CD14-positive monocyte (primary cell): ENCODE data around the gene ANKRD22. TPM values are rescaled to one million over a fixed set of nuclear protein-coding genes. Genes with fewer than 3 reads are reported as not detected.

Source experiments
- DNase-seq, 3 donors: peaks; one replicate each; pipeline ENCODE4 v3.0.0-alpha.2; 2011 to 2022
- H2AFZ ChIP-seq: 2 replicates; pipeline ENCODE4 v1.6.0; 2012; ENCODE audit warnings: mild to moderate bottlenecking, low read depth, low read length, inconsistent platforms; ENCODE audit not compliant: insufficient read depth, poor library complexity, severe bottlenecking
- H3K27ac ChIP-seq, 2 donors: 1 replicate in 1 of 2; 2 replicates in 1 of 2; pipeline ENCODE4 v1.5.1; 2012 to 2013; ENCODE audit warnings: low read length in 2 of 2, control low read depth in 1 of 2, inconsistent platforms in 1 of 2, low read depth in 1 of 2, mild to moderate bottlenecking in 1 of 2
- H3K27me3 ChIP-seq, 2 donors: one replicate each; pipeline versions ENCODE4 v1.6.0 to v1.6.1; 2011 to 2013; ENCODE audit warnings: low read length in 2 of 2; ENCODE audit not compliant: control insufficient read depth in 2 of 2, insufficient read depth in 2 of 2
- H3K36me3 ChIP-seq, 2 donors: replicated peaks in 1 of 2; 1 replicate in 1 of 2; 2 replicates in 1 of 2; pipeline versions ENCODE4 v1.5.1 to v1.6.1; 2012 to 2013; ENCODE audit warnings: low read length in 2 of 2, control low read depth in 1 of 2, inconsistent platforms in 1 of 2, mild to moderate bottlenecking in 1 of 2; ENCODE audit not compliant: insufficient read depth in 2 of 2, control insufficient read depth in 1 of 2
- H3K4me1 ChIP-seq, 2 donors: 1 replicate in 1 of 2; 2 replicates in 1 of 2; pipeline versions ENCODE4 v1.5.1 to v1.6.1; 2012 to 2013; ENCODE audit warnings: low read length in 2 of 2, control low read depth in 1 of 2, inconsistent platforms in 1 of 2, mild to moderate bottlenecking in 1 of 2, moderate library complexity in 1 of 2; ENCODE audit not compliant: insufficient read depth in 2 of 2, control insufficient read depth in 1 of 2
- H3K4me2 ChIP-seq: replicated peaks from 2 replicates; pipeline ENCODE3; 2012; ENCODE audit warnings: low read length, moderate library complexity, mild to moderate bottlenecking; ENCODE audit not compliant: poor library complexity, severe bottlenecking; ENCODE audit errors: extremely low read depth
- H3K4me3 ChIP-seq, 3 experiments: fragments of 200-600 bp in 1 of 3; sonication (generic) in 1 of 3; replicated peaks in 1 of 3; 1 replicate in 2 of 3; 2 replicates in 1 of 3; pipeline ENCODE4 v1.5.1; 2011 to 2013; ENCODE audit warnings: low read length in 3 of 3, mild to moderate bottlenecking in 3 of 3, control low read depth in 2 of 3, low read depth in 2 of 3, inconsistent platforms in 1 of 3, moderate library complexity in 1 of 3
- H3K79me2 ChIP-seq: 2 replicates; pipeline ENCODE4 v1.6.0; 2012; ENCODE audit warnings: mild to moderate bottlenecking, control low read depth, inconsistent platforms, low read length, moderate library complexity; ENCODE audit not compliant: insufficient read depth
- H3K9ac ChIP-seq: 2 replicates; pipeline ENCODE4 v1.6.0; 2017; ENCODE audit warnings: low read length, mild to moderate bottlenecking; ENCODE audit not compliant: insufficient read depth, poor library complexity, severe bottlenecking
- H3K9me3 ChIP-seq, 2 donors: replicated peaks in 1 of 2; 1 replicate in 1 of 2; 2 replicates in 1 of 2; pipeline versions ENCODE4 v1.5.1 to v1.6.1; 2012 to 2013; ENCODE audit warnings: low read length in 2 of 2, control low read depth in 1 of 2; ENCODE audit not compliant: control insufficient read depth in 1 of 2, insufficient read depth in 1 of 2
- H4K20me1 ChIP-seq: 2 replicates; pipeline ENCODE4 v1.6.0; 2012; ENCODE audit warnings: mild to moderate bottlenecking, low read length, control low read depth, moderate library complexity; ENCODE audit not compliant: insufficient read depth
- H3K27ac Mint-ChIP-seq, 7 donors: one replicate each; pipeline ENCODE4 v1.8.0; 2020; ENCODE audit warnings: mild to moderate bottlenecking in 7 of 7, mixed read lengths in 7 of 7, moderate library complexity in 6 of 7, inconsistent platforms in 2 of 7
- H3K27me3 Mint-ChIP-seq, 3 donors: one replicate each; pipeline ENCODE4 v1.8.0; 2021 to 2022; ENCODE audit warnings: low read depth in 3 of 3, mild to moderate bottlenecking in 3 of 3, mixed read lengths in 3 of 3, moderate library complexity in 3 of 3, inconsistent platforms in 1 of 3
- H3K36me3 Mint-ChIP-seq, 2 donors: one replicate each; pipeline ENCODE4 v1.8.0; 2020; ENCODE audit warnings: mixed read lengths in 2 of 2, inconsistent platforms in 1 of 2, mild to moderate bottlenecking in 1 of 2
- H3K4me1 Mint-ChIP-seq: one replicate; pipeline ENCODE4 v1.8.0; 2020; ENCODE audit warnings: mild to moderate bottlenecking, mixed read lengths
- H3K4me3 Mint-ChIP-seq, 2 donors: one replicate each; pipeline ENCODE4 v1.8.0; 2020; ENCODE audit warnings: mild to moderate bottlenecking in 2 of 2, mixed read lengths in 2 of 2, moderate library complexity in 1 of 2
- H3K9me3 Mint-ChIP-seq, 7 donors: one replicate each; pipeline ENCODE4 v1.8.0; 2020 to 2022; ENCODE audit warnings: mixed read lengths in 7 of 7, mild to moderate bottlenecking in 6 of 7, moderate library complexity in 6 of 7, inconsistent platforms in 2 of 7
- WGBS: methylation state at CpG from one replicate; pipeline ENCODE4 v1.1.5; 2013; ENCODE audit warnings: missing lambda C conversion rate; ENCODE audit not compliant: insufficient coverage; 5-methylcytosine and 5-hydroxymethylcytosine counted together
- intact Hi-C, 2 donors: fragments of 100-400 bp; cut with micrococcal nuclease; formaldehyde crosslinking; loops; one replicate each; pipeline versions ENCODE4 v1.15.0 to v1.15.1; 2023
- polyA plus RNA-seq, 3 donors: library from polyadenylated mRNA; depleted of rRNA in 1 of 3; unstranded in 2 of 3; stranded (reverse) in 1 of 3; fragments of 300-500 nt in 2 of 3; fragments of >200 nt in 1 of 3; fragmentation: Illumina TruSeq in 2 of 3; gene quantifications; 1 replicate in 2 of 3; 2 replicates in 1 of 3; pipeline ENCODE4 v1.2.3, GENCODE V29; 2012 to 2021
- TF ChIP-seq, protein P1 (sequence below): fragments of 200-600 bp; IDR thresholded peaks from one replicate; pipeline ENCODE4 v1.8.0; 2022; ENCODE audit warnings: antibody characterized with exemption, mild to moderate bottlenecking

Gene ANKRD22
- polyA plus RNA-seq, 3 donors: 2.7 to 3.5 (median 3.2) TPM

DNA sequence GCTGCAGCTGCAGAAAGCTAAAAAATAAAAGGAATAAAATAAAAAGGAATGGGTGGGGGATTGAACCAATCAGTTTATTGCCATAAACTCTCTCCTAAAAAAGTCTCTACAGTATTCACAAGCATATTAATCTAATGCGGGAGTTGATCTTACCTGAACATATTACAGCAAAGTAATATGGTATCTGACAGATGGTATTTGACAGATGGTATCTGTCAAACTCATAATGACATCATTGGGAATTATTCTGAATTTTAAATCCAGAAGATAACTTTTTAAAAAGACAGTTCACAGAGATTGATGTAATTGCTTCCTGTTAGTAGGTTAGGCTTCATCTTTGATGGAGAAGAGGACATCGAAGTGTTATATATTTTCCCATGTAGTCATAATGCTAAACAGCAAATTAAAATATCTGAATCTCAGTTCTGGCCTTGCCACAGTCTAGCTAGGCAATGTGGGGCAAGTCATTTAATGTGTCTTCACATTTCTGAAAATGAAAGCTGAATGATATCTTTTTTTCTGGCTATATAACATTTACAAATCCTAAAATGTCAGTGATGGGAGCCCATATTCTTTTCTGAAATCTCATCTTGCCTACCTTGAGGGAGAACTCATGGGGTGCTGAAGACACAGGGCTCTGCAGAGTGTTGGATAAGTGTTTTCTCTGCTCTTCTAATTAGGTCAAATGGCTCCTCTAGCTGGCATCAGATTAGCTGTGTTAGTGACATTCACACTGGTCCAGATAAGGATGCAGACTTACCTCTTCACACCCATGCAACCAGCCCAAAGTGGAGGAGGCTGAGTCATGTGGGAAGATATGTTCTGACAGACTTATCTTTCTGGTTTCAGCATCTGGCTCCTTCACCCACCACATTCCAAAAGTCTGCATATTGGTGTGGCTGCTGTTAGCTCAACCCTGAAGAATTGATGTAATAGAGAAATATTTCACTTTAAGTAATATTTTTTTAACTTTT, 51.2 kb downstream of the ANKRD22 start:
- DNase-seq: no peak
- Mint-ChIP-seq H3K27ac (peak overlapping the region in 1 of 7 donors; percentile 38), H3K9me3 (peaks cover 0 to 14% (median 0%) of the 10 kb centered on the region in 7 donors), H3K4me1 (no peaks in the 10 kb centered on the region), H3K27me3 (peaks cover 11 to 29% (median 18%) of the 10 kb centered on the region in 3 donors), H3K4me3 (no peak overlapping the region), H3K36me3 (no peaks in the 10 kb centered on the region)
- H3K4me1 ChIP-seq: no peaks in the 10 kb centered on the region
- TF ChIP-seq, protein P1, sequence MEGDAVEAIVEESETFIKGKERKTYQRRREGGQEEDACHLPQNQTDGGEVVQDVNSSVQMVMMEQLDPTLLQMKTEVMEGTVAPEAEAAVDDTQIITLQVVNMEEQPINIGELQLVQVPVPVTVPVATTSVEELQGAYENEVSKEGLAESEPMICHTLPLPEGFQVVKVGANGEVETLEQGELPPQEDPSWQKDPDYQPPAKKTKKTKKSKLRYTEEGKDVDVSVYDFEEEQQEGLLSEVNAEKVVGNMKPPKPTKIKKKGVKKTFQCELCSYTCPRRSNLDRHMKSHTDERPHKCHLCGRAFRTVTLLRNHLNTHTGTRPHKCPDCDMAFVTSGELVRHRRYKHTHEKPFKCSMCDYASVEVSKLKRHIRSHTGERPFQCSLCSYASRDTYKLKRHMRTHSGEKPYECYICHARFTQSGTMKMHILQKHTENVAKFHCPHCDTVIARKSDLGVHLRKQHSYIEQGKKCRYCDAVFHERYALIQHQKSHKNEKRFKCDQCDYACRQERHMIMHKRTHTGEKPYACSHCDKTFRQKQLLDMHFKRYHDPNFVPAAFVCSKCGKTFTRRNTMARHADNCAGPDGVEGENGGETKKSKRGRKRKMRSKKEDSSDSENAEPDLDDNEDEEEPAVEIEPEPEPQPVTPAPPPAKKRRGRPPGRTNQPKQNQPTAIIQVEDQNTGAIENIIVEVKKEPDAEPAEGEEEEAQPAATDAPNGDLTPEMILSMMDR: no peak
- H2AFZ ChIP-seq: no peak overlapping the region
- no CpG with 5 or more reads among the region's 2 CpGs for WGBS
- no peaks in the 10 kb centered on the region for H3K36me3 ChIP-seq
- H3K9ac ChIP-seq: no peak overlapping the region
- peaks cover 12 to 15% of the 10 kb centered on the region in 2 donors for H3K27me3 ChIP-seq
- no peak overlapping the region for H3K4me2 ChIP-seq
- H3K79me2 ChIP-seq: no peaks in the 10 kb centered on the region
- intact Hi-C loops: loop anchor here in 1 of 2 donors (10.0 kb wide), 1 partner anchor 236 kb away; no protein-coding TSS in a partner anchor
- H3K4me3 ChIP-seq: no peak overlapping the region
- no peak overlapping the region for H3K27ac ChIP-seq
- no peaks in the 10 kb centered on the region for H3K9me3 ChIP-seq
- H4K20me1 ChIP-seq: no peaks in the 10 kb centered on the region

GRCh38 chr10:88794731-88795130, 56.9 kb downstream of the ANKRD22 start:
- H3K4me3 ChIP-seq: no peak overlapping the region

More at GRCh38 chr10:88794731-88795130, 56.9 kb downstream of the ANKRD22 start:
- WGBS: no CpG with 5 or more reads among the region's 1 CpG
- no peaks in the 10 kb centered on the region for H3K79me2 ChIP-seq
- H3K4me3 Mint-ChIP-seq: peak overlapping the region in 1 of 2 donors; percentile 65
- H3K4me1 Mint-ChIP-seq: peaks cover 39% of the 10 kb centered on the region
- peaks cover 0 to 11% (median 0%) of the 10 kb centered on the region in 7 donors for H3K9me3 Mint-ChIP-seq
- H3K27me3 Mint-ChIP-seq: peaks cover 14 to 30% (median 24%) of the 10 kb centered on the region in 3 donors
- H3K36me3 ChIP-seq: no peaks in the 10 kb centered on the region
- H3K27me3 ChIP-seq: peaks cover 16 to 20% of the 10 kb centered on the region in 2 donors
- intact Hi-C loops: loop anchor here (5.0 to 10.0 kb wide), 2 partner anchors 37 to 100 kb away; no protein-coding TSS in a partner anchor
- H3K36me3 Mint-ChIP-seq: peaks cover 0 to 2% of the 10 kb centered on the region in 2 donors
- no peak overlapping the region for H3K27ac ChIP-seq
- no peak overlapping the region for H3K9ac ChIP-seq
- H3K4me2 ChIP-seq: no peak overlapping the region
- peak in 1 of 3 donors; percentile 41 for DNase-seq
- H3K4me1 ChIP-seq: peaks cover 34 to 37% of the 10 kb centered on the region in 2 donors
- H3K9me3 ChIP-seq: no peaks in the 10 kb centered on the region
- TF ChIP-seq, protein P1: no peak
- H4K20me1 ChIP-seq: no peaks in the 10 kb centered on the region
- H2AFZ ChIP-seq: no peak overlapping the region
- H3K27ac Mint-ChIP-seq: peak overlapping the region in 2 of 7 donors; percentile 1 to 9
